Ovary (tissue), 3 donors: ENCODE measurements around the gene BAZ2B.
"Not testable (repeated sequence)": the region's sequence is repeated elsewhere in the genome, so short reads cannot be mapped to it uniquely, and the experiment has no call there.

Source experiments
- EP300 ChIP-seq: sonication (generic); formaldehyde crosslinking; IDR thresholded peaks from one replicate; pipeline ENCODE4 v1.6.1; 2017; ENCODE audit warnings: antibody characterized with exemption
- POLR2A ChIP-seq: fragments of 450-650 bp; IDR thresholded peaks from one replicate; pipeline ENCODE4 v1.6.1; 2017; ENCODE audit warnings: antibody characterized with exemption, mild to moderate bottlenecking, moderate library complexity
- TF ChIP-seq, protein P1 (sequence below), 3 donors: fragments of 450-650 bp in 2 of 3; fragments of 200-600 bp in 1 of 3; IDR thresholded peaks; one replicate each; pipeline versions ENCODE4 v1.5.1 to v1.8.0; 2016 to 2022; ENCODE audit warnings: antibody characterized with exemption in 3 of 3, mild to moderate bottlenecking in 1 of 3
- donor health status: DM: no; HTN: no; CAD: no.

DNA sequence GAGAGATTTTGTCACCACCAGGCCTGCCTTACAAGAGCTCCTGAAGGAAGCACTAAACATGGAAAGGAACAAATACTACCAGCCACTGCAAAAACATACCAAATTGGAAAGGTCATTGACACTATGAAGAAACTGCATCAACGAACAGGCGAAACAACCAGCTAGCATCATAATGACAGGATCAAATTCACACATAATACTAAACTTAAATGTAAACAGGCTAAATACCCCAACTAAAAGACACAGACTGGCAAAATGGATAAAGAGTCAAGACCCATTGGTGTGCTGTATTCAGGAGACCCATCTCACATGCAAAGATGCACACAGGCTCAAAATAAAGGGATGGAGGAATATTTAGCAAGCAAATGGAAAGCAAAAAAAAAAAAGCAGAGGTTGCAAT, 9.3 kb upstream of the BAZ2B start:
- TF ChIP-seq, protein P1, sequence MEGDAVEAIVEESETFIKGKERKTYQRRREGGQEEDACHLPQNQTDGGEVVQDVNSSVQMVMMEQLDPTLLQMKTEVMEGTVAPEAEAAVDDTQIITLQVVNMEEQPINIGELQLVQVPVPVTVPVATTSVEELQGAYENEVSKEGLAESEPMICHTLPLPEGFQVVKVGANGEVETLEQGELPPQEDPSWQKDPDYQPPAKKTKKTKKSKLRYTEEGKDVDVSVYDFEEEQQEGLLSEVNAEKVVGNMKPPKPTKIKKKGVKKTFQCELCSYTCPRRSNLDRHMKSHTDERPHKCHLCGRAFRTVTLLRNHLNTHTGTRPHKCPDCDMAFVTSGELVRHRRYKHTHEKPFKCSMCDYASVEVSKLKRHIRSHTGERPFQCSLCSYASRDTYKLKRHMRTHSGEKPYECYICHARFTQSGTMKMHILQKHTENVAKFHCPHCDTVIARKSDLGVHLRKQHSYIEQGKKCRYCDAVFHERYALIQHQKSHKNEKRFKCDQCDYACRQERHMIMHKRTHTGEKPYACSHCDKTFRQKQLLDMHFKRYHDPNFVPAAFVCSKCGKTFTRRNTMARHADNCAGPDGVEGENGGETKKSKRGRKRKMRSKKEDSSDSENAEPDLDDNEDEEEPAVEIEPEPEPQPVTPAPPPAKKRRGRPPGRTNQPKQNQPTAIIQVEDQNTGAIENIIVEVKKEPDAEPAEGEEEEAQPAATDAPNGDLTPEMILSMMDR (IDR thresholded peaks at IDR 0.05), result not testable (repeated sequence)
- not testable (repeated sequence) for TF ChIP-seq EP300, POLR2A
